GM18508 (cell line): Measurements from ENCODE around the gene DDX41.
"Not testable (repeated sequence)": the region's sequence is repeated elsewhere in the genome, so short reads cannot be mapped to it uniquely, and the experiment has no call there.

ENCODE experiments used
- ATAC-seq: cut with Tn5 transposase; IDR thresholded peaks from one replicate; pipeline ENCODE4 v1.9.1; 2021; ENCODE audit warnings: moderate number of reproducible peaks; ENCODE audit not compliant: insufficient read depth, unreplicated experiment

DDX41 gene

DNA sequence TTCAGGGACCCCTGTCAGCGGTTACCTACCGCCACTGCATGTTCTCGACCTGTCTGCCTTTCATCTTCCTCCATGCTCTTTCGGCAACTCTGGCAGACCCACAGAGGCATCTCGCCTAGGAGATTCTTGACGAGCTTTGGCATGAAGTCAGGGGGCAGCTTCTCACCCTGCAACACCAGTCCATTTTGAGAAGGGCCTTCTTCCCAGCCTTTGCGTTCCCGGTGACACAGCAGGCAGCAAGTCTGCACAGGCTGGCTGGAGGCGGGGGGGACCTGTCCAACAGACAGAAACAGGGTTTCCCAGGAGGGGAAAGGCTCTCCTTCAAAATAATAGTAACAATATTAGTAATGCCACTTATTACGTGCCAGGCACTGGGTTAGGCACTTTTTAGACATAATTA lies 22.1 kb upstream of the DDX41 start:
- ATAC-seq = no peak

DNA sequence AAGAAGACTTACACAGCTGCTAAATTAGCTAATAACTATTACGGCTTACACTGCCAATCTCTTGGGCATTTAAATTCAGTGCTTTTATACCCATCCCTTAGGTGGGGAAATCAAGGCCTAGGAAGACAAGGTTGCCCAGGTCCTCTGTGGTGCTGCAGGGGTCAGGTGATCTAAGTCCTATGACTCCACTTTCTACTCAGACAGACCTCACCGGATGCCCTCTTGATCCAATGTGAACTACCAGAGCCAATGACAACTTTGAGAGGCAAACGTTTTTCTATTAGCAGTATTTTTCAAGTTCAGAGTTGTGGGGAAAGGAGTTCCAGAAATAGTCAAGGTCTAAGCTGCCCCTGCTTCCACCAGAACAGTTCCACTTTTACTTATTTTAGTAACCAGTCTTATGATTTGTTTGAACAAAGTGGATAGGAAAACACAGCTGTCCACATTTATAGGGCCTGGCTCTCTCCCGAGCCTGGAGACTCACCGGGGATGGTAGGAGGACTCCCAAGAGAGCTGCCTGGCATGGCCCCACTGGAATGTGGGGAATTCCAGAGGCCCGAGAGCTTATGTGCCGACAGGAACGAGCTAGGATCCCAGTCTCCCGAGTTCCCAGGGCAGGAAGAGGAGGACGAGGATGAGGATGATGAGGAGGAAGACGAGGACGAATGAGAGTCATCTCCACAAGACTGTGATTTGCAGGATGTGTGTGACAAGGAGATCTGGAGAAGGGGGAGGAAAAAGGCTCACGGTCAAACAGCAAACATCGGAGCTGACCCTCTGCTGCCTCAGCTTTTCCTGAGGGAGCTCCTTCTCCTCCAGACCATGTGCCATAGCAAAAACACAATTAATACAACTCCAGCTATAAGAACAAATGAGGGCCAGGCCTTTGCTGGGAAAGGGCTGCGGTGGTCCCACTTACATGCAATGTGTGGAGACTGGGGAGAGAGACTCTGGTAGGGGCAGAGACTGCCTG lies 20.9 kb upstream of the DDX41 start:
- ATAC-seq = no peak

DNA sequence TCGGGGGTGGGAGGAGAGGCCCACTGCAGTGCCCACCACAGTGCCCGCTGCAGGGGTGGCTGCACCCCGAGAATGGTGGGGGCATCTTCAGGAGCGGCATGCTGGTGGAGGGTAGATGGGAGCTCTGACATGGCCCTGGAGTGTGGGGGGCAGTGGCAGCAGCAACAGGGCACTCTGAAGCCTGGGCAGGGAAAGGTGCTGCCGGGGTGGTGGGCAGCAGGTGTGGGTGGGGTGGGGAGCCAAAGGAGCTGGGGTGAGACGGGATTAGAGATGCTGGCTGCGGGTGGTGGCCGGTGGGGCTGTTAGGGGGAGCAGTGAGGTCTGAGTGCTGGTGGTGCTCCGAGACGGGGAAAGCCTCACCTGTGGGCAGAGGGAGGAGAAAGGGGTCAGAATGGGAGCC lies 19.6 kb upstream of the DDX41 start:
- ATAC-seq = no peak

DNA sequence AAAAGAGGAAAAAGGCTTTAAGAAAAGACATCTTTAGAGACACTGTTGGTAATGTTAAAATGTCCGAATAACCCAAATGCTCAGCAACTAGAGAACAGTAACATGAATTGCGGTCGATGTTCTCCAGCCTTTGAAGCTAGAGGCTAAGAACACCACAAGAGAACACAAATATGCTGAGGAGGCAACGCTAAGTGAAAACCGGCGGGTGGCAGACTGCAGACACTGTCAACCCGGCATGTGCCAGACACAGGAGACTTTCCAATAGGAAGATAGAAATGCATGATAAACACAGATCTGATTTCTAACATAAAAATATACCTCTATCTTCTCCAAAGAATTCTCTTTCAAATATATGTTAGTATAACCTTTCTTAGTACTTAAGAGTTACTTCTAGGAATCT lies 18.4 kb upstream of the DDX41 start:
- no peak for ATAC-seq

DNA sequence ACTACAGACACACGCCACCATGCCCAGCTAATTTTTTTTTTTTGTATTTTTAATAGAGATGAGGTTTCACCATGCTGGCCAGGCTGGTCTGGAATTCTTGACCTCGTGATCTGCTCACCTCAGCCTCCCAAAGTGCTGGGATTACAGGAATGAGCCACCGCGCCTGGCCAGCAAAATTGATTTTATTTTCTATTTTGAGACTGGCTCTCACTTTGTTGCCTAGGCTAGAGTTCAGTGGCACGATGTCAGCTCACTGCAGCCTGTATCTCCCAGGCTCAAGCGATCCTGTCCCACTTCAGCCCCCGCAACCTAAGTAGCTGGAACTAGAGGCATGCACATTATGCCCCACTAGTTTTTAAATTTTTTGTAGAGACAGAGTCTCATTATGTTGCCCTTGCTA lies 17.7 kb upstream of the DDX41 start:
- ATAC-seq = not testable (repeated sequence)

DNA sequence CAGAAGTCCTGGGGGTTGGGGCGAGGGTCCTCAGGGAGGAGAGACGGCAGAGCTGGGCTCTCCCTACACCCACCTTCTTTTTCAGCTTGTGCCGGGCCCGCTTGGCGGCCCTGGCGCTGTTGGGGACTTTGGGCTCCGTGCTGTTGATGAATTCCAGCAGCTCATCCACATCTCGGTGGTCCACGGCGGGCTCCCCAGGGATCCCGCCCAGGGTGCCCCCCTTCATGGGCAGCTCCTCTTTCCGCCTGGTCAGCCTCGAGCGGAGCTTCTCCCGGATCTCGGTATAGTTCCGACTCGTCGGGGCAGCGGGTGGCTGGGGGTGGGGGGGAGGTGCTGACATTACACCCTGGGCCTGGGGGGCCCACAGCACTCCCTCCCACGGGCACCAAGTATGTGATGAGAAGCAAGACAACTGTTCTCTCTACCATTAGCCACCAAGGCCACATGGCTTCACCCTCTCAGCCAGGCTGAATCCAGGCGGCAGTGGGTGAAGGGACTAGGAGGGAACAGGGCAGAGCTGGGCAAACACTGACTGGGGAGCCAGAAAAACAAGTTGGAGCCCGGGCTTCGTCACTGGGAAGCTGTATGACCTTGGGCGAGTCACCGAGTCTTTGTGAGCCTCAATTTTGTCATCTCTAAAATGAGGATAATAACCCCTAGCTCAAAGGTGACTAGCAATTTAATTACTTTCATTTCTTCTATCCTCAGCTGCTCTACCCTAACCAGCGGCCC lies 14.6 kb upstream of the DDX41 start:
- ATAC-seq = no peak

DNA sequence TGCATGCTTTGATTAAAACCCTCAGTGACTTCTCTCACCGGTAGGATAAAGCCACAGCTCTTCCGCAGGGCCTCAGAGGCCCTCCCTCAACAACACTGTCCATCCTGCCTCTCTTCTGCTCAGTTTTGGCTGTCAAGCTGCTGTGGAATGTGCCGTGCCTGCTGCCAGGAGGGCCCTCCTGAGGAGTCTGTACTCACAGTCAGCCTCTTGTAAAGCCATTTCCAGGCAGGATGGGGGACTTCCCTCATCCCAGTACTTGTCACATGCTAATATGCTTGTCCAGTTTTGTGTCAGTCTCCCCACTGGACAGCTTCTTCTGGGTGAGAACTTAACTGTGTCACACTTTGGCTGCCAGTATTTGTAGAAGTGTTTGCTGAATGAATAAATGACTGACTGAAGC lies 13.9 kb upstream of the DDX41 start:
- ATAC-seq = no peak

DNA sequence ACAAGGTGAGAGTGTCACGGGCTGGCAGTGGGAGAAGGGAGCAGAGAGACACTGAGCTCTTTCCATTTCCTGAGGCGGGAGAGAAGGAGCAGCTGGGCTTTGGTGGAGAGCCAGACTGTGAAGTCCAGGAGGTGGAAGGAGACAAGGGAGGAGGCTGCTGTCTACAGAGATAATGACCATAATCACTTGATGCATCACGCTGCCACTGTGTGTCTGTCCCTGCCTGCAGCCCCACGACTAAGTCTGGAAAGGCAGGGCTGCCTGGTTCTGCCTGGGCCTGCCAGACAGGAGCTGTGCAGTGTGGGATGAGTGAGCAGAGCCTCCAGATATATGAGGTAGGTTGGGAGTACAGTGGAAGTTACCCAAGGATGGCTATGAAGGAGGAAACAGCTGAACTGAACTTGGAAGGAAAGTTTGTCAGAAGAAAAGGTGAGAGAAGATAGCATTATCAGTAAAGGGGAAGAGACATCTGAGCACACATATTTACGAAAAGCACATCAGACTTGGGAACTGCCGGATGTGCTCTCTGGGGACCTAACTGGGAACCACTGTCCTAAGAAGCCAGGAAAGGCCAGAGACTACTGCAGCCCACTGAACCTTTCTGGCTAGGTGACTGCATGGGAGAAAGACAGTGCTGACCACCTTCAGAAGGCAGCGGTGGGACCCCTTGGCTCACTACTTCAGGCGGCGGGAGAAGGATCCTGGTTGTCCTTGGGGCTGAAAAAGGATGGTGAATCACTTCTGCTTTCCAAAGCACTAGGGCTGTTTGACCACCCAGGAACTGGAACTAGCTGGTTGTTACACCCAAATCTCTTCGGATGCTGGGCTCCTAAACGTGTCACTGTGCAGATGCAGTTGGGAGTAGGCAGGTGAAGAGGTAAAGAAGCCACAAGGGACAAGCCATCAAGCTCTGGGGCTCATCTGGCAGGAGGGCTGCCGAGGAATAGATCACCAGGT lies 12.8 kb upstream of the DDX41 start:
- no peak for ATAC-seq

DNA sequence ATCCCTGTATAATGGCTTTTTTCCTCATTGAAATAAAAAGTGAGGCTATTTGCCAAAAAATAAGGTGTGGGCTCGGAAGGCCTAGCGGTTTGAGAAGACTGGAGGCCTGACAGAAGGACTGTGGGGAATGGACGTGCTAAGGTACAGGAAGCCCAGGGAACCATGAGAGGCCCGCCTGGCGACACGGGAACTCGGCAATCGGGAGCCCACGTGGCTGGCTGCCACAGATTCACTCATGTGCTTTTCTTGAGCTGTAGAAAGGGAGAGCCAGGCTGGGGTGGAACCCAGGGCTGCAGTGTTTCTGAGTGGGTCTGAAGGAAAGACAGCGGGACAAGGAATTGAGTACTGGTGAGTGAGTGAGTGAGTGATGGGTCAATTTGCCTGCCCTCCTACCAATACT lies 11.9 kb upstream of the DDX41 start:
- ATAC-seq = no peak

DNA sequence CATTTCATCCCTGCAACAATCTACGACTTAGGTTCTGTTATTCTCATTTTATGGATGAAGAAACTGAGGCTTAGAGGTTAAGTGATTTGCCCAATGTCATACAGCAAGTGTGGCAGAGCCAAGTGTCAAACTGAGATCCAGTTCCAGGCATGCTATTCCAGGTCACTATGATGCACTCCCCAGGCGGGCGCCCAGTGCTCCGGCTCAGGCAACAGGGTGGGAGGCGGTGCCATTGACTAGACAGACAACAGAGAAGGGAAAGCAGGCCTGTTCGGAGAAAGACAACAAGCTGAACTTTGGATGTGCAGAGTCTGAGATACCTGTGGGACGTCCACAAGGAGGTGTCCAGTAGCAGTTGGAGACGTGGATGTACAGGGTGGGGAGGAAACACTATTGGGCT lies 10.8 kb upstream of the DDX41 start:
- ATAC-seq = no peak

DNA sequence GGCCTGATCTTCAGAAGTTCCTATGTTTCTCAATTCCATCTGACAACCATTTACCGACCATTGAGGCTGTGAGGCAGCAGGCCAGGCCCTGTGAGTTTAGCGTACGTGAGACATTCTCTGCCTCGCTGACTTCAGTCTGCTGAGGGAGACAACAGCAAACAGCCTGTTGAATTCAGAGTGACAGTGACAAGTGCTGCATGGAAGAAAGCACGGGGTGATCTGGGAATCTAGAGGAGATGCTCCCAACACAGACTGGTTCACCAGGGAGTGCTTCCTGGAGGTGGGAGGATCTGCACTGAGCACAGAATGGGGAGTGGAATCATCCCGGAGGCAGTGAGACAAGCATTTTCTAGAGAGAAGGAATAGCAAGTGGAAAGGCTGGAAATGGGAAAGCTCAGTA lies 10.0 kb upstream of the DDX41 start:
- no peak for ATAC-seq

DNA sequence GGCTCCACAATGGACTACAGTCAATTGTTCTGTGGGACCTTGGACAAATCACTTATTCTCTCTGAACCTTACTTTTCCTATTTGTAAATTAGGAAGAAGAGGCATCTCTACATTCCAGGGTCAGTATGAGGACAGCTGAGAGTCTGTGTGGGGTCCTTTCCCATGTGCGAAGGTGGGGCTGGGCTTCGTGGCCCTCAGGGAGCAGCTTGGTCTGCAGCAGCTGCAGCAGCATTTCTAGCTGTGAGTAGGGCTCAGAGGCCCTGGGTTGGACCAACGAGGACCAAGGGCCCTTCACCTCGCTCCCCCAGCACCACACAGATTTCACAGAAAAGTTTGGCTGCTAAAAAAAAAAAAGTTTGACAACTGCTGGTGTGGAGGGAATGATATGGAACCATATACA lies 9.4 kb upstream of the DDX41 start:
- ATAC-seq = no peak

DNA sequence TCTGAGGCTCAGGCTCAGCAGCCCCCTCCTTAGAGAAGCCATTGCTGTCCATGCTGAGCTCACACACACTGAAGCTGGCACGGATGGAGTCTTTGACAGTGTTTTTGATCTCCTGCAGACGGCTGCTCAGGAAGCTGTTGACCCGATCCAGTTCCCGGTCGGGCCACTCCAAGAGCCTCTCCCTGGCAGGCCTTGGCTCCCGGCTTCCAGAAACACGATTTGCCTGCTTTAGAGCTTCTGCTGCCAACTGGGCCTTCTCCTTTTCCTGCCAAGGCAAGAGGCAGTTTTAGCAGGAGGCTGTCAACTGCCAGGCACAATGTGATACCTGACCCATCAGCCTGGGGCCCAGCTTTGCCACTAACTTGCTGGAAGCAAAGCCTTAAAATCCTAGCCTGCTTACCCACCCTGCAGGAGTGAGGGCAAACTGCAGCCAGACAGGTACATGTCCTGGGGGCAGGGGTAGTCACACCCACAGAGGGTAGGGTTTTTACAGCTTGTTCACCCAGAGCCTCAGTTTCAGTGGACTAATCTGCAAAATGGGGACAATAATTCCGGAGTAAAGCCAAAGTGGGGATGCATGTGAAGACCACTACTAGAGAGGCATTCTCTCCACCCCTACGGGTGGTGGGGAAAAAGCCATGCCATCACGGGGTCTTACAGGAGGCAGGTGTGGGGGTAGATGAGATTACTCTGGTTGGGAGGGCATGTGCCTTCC lies 8.3 kb upstream of the DDX41 start:
- no peak for ATAC-seq

DNA sequence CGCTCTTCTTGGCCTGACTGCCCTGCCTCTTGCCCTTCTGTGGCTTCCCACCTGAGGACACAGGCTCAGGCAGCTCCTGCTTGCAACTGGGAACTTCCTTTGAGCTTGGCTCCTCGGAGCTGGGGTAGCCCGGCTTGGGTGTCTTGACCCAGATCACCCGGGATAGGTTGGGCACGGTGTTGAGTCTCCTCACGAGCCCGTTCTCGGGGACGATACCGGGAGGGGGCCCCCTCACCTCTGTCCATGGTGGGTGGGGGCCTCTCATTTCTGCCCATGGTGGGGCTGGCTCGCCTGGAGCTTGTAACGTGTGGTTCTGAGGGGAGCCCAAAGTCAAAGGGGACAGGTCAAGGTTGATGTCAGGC lies 7.8 kb upstream of the DDX41 start:
- no peak for ATAC-seq

DNA sequence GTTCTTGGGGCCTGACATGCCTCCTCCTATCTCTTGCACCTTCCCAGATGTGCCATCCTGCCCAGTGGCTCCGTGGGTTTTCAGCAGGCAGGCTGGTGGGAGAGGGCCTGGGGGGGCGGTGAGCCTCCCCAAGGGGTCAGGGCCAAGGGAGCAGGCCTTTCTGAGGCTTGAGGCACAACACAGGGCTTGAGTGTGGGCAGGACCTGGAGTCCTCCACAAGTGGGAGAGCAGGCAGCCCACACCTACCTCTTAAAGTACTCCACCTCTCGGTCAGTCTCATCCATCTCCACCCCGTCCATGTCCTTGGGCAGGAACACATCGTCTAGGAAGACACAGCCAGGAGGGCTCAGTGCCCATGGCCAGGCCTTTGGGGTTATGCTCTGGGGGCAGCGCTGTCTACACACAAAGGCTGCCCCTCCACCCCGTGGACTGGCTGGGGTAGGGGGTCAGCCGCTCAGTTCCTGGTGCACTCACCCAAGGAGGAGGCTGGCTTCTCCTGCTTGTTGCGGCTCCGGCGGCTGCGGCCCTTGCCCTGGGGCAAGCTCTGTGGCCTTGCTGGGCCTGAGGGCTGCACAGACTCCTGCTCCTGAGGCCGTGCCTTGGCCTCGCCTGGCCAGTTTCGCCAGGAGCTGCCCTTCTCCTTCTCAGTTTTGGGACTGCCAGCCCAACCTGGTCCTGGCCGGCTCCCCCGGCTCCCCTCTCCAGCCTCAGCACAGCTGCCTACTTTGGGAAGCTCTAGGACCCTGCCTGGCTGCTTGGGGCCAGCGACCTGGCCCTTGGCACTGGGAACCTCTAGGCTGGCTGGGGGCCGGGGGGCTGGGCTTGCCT lies 7.2 kb upstream of the DDX41 start:
- ATAC-seq = no peak

DNA sequence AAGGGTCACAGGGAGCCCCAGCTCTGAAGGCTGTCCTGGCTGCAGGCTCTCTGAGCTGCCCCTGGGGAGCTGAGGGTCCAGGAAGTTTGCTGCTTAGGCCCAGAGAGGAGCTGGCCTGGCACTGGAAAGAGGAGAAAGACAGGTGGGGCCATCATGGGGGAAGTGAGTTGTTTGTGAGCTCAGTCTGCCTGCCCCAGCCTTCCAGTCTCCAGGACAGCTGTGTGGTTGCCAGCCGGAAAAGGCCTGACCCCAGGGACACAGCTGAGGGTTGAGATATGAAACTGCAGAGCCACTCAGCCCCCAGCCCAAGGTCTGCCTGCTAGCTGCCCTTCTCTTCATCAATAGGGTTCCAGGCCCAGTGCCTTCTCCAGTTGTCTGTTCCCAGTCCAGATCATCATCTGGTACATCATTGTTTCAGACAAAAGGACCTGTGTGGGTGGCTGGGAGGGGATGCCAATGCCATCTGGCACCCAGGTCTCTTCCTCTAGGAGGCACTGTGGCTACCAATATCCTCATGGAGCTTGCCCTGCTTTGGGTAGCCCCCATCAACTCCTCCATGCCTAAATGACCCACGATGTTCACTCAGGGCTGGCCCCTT lies 4.3 kb upstream of the DDX41 start:
- no peak for ATAC-seq

DNA sequence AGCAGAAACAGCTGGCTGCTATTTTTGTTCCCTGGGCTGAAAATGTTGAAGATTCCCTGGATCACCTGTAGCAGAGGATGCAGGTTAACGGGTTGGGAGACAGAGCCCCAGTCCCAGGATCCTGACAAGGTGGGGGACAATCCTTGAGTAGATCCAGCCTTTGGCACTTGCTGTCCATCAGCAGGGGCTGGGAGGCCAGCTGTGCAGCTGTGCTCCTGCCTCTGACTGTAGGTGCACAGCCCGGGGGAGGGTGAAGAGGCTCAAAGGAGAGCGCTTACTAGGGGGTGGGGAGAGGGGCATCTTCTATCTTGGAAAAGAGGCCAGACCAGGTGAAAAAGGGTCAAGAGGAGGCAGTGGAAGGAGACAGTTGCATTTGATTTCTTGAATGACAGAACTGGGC lies 3.5 kb upstream of the DDX41 start:
- no peak for ATAC-seq

DNA sequence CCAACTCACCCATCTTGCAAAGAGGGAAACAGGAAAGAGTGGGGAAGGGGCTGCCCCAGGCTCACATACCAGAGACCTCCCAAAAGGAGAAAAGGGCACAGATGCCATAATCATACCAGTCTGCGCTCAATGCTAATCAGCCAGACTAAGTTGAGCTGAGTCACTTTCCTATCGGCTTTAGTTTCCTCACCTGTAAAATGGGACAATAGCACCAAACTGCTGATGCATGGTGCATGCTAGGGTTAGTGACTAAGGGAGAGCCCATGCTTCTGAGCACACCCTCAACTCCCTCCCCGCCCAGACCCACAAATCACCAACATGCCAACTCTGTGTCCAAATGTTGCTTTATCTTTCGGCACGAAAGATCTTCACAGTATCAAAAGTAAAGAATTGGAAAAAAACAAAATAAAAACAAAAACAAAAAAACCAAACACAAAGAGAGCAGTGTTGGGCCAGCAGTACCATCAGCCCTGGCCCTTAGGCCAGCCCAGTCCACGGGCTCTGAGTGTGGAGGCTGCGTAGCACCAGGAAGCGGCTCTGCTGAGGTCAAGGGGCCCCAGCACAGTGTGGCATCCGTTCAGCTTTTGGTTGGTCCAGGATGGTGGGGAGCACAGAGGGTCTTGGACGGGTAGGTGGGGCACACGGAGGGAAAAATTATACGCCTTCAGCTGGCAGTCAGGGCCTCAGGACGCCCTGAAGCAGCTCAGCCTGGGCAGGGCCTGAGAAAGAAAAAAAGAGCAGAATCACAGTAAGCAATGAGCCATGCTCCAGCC lies 2.9 kb upstream of the DDX41 start:
- ATAC-seq = no peak
